NOMO-1 treated with dmso at 0.1 percent for 144 hours (cell line): ENCODE measurements around the gene PIP4K2B.
A peak's percentile ranks its signal among the peaks of the same experiment; 100 is the strongest.
"Not testable (repeated sequence)": the region's sequence is repeated elsewhere in the genome, so short reads cannot be mapped to it uniquely, and the experiment has no call there.

ENCODE experiments used
- DNase-seq: peaks from one replicate; lab custom pipeline; 2025; ENCODE audit not compliant: unreplicated experiment; lab: John Stamatoyannopoulos, UW

PIP4K2B gene

DNA sequence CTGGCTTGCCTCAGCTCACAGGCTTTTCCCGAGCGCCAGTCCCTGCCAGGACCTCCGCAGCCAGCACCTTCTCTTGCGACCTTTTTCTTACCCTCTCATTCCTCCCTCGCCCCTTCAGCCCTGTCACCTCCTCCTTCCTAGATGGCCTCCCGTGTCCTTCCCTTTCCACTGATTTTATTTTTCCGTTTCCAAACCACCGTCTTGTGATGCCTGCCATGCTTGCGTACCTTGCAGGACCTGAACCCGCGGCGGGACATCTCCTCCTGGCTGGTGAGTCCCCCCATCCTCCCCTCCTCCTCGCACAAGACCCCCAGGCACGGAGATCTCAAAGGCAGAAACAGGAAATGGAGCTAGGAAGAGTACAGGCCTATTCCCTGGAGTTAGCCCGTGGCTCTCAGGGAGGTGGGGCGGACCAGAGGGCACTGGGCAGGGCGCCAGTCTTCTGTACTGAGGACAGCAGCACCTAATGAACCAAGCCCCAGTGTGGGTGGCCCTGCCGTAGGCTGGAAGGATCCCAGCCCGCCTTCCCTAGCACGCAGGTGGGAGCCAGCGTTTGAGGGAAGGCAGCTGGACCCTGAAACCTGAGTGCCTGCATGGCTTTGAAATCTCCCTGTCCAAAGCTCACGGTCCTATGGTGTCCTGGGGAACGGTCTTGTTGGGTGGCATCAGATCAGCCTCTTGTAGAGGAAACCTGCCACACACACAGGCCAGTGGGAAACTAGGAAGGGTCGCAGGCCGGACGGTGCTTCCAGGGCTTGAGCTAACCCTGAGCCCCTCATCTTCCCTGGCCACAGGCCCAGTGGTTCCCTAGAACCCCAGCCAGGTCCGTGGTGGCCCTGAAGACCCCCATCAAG, 68.6 kb downstream of the PIP4K2B start:
- no peak for DNase-seq

DNA sequence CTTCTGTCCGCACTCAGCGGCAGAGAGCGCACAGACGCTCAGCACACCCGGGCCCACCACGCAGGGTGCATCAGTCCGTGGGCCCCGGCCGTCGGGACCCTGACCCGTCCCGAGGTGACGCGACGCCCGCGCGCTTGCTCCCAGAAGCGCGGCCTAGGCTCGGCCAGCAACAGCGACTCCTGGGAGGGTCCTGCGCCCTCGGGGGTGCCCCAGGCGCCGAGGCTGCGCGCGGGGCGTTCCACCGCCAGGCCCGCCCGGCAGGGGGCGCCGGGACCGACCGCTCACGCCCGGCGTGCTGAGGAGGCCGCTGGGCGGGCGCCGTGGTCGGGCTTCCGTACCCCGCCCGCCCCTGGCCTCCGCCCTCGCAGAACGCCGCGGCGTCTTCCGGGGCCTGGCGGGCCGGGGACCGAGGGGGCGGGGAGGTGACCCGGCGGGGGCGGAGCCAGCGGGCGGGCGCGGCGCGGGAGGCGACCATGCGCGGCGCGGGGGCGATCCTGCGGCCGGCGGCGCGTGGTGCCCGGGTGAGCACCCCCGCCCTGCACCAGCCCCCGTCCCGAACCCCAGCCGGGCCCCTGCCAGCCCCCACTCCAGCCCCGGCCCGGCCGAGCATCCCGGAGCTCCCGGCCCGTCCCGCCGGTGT, 69.3 kb downstream of the PIP4K2B start, which contains the start of gene CISD3:
Gene CISD3, plus strand, starts transcription at position 456 of the 640 bp plus-strand sequence. Its CDS starts 18 bp downstream, at position 474.
- peak; percentile 84 for DNase-seq

DNA sequence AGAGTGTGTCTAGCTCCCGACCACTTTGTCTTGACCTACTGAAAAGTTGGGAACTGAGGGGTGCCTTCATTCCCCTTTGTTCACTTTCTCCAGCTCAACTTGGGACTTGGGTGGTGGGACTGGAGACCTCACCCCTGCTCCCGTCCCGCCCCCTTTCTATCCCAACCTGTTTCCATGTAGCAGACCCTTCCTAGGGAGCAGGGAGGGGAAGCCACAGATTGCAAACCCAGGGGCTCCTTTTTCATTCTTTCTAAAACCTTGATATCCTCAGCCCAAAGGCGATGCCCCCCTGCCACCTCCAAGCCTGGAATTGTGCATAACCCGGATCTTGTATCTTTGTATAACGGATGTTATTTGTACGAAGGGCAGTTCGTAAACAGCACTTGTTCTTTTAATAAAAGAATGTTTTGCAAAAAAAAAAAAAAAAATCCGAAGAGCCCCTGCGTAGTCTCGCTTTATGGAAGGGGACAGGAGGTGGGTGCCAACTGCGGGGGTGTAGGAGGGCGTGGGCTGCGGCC, 69.9 kb downstream of the PIP4K2B start:
- DNase-seq, result no peak

DNA sequence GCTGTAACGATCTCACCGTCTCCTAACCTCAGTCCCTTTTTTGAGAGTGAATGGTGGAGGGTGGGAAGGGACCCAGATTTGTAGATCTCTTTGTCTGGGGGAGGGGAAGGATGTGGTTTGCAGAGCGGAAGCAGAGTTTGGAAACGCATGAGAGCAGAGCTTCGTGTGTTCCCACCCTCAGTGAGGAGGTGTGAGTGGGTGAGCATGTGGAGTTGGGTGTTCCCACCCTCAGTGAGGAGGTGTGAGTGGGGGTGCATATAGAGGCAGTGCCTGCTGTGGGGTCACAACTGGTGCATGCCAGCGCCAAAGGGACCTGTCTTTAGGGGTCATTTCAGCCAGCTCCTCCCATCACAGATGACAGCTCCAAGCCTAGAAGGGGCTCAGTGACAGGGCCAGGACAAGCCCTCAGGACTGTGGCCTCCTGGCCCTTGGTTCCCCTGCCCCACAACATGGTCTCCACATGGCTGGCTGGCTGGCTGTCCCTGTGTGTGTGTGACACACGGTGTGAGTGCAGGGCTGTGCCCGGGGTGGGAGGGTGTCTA, 71.0 kb downstream of the PIP4K2B start:
- peak; percentile 55 for DNase-seq

DNA sequence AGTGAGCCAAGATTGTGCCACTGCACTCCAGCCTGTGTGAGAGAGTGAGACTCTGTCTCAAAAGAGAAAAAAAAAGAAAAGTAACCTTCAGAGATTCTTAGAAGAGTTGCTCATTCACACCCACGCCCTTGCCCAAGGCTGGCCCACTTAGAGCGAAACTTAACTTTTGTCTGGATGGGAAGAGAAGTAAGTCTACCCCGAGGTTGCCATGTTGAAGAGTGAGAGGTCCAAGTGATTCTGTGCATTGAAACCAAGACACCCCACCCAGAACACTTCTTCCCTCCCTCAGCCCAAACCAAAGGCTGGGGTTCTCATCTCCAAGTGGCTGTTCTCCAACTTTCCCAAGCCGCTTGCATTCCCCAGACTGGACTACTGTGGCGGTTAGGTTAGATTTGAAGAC, 71.6 kb downstream of the PIP4K2B start:
- DNase-seq, result no peak

DNA sequence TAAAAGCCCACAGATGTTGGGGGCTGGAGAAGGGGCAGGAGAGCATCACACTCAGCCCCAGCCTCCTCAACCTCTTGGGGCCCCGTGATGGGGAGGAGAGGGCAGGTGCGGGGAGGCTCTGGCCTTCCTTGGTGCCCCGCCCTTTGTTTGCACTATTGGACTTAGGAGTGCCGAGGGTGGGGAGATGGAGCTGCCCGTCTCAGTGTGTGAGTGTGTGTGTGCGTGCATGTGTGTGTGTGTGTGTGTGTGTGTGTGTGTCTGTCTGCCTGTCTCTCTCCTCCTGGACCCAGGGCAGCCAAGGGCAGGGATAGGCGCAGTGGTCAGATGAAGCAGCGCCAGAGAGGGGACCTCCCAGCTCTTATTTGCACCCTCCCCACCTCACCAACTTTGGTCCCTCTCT, 73.2 kb downstream of the PIP4K2B start:
- DNase-seq, result not testable (repeated sequence)

DNA sequence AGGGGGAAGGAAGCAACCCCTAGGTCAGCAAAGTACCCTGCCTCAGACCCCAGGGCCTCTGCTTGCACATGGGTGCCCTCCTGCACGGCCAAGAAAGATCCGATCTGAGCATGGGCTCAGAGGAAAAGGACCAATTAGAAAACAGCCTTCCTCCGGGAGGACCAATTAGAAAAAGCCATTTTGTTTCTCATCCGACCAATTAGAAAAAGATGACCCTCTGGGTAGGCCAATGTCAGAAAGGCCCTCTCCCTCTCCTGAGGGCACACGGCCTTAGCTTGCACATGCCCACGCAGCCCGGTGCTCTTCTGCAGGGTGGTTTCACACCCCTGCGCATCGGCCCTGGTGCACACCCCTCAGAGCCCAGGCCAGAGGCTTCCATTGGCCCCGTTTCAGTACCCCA, 74.3 kb downstream of the PIP4K2B start:
- no peak for DNase-seq

DNA sequence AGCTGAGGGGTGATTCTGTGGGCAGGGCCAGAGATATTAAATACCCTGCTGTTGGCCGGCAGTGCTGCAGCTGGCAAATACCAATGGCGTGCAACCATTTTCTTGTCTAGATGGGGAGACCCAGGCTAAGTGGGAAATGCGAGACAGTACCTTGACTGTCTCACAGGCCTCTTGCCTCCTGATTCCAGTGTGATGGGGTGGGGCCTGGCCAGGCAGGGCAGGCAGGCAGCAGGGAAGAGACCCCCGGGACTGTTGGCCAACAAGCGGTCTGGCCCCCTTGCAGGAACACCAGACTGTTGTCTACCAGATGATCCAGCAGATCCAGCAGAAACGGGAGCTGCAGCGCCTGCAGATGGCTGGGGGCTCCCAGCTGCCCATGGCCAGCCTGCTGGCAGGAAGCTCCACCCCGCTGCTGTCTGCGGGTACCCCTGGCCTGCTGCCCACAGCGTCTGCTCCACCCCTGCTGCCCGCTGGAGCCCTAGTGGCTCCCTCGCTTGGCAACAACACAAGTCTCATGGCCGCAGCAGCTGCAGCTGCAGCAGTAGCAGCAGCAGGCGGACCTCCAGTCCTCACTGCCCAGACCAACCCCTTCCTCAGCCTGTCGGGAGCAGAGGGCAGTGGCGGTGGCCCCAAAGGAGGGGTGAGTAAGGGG, 74.9 kb downstream of the PIP4K2B start:
- DNase-seq, result no peak

DNA sequence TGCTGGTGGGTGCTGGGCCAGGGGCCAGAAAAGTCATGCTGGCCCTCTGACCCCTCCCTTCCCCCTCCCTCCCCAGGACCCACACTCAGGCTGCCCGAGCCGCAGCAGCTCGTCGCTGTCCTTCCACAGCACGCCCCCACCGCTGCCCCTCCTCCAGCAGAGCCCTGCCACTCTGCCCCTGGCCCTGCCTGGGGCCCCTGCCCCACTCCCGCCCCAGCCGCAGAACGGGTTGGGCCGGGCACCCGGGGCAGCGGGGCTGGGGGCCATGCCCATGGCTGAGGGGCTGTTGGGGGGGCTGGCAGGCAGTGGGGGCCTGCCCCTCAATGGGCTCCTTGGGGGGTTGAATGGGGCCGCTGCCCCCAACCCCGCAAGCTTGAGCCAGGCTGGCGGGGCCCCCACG, 77.6 kb downstream of the PIP4K2B start:
- DNase-seq, result no peak

DNA sequence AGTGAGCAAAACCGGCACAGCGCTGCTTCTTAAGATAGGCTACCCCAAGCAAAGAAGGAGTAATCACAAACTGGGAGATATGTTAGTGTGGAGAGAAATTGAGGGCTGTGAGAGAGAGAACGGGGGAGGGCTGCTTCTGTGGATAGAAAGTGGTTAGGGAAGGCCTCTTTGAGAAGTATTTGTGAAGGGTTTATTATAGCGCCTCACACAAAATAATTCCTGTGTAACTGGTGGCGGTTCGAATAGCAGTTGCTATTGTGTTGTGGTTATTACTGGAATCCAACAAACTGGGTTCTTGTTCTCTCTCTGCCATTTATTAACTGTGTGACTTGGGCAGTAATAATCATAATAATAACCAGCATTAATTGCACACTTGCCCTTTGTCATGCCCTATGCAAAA, 78.4 kb downstream of the PIP4K2B start:
- no peak for DNase-seq

DNA sequence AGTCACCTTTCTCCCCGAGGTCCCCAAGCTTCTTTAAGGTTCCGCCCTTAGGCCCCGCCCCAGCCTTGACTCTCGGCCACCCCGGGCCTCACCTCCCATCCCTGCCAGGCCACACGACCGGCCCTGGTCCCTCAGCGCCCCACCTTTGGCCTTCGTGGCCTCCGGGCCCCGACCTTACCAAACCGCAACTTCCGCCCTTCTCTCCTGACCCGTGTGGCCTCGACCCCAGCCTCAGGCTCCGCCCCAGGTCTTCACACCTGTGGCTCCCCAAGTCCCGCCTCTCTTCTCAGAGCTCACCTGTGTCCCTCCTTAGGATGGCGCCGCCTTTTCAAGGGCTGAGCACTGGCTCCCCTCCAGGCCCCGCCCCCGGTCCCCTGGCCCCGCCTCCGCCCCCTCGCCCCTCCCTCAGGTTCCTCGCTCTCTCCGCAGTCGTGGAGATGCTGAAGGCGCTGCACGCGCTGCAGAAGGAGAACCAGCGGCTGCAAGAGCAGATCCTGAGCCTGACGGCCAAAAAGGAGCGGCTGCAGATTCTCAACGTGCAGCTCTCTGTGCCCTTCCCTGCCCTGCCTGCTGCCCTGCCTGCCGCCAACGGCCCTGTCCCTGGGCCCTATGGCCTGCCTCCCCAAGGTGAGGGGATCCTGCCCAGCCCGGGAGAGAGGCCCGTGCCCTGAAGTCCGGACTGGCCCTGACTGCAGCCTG, 79.3 kb downstream of the PIP4K2B start:
- DNase-seq, result no peak

DNA sequence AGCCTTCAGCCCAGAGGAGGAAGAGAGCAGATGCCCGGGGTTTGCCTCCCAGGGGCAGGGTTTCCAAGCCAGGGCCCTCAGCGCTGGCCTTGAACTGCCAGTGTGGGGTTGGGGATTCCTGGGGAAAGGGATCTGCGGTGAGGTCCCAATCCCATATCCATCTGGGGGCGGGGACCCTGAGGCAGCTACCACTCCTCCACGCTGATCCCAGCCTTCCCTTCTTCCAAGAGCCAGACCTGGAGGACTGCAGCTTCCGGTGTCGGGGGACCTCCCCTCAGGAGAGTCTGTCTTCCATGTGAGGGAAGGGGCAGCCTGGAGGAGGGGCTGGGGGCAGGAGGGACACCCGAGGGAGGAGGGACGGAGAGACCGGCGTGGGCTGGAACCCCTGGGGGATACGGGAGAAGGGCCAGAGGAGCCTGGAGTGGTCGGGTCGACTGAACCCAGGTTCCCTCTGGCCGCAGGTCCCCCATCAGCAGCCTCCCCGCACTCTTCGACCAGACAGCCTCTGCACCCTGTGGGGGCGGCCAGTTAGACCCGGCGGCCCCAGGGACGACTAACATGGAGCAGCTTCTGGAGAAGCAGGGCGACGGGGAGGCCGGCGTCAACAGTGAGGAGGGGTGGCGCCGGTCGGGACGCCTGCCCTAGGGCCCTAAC, 79.9 kb downstream of the PIP4K2B start:
- DNase-seq, result no peak

DNA sequence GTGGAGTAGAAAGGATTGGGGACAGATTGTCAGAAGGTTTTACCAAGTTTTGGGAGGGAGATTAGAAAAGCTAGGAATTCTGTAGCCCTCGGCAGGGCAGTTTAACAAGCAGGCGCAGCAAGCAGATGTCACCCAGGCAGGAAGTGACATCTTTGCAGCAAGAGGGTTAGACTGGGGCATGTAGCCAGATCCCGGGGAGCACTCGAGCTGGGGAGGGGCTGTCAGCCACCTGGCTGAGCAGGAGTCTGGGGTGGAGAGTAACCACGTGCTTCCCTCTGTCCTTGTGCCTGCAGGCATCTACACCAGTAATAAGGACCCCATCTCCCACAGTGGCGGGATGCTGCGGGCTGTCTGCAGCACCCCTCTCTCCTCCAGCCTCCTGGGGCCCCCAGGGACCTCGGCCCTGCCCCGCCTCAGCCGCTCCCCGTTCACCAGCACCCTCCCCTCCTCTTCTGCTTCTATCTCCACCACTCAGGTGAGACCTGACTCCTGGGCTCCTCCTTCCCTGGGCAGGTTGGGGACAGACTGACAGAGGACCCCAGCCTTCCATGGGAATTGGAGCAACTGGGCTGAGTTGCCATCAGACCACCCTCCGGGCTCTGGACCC, 82.1 kb downstream of the PIP4K2B start:
- DNase-seq, result no peak

DNA sequence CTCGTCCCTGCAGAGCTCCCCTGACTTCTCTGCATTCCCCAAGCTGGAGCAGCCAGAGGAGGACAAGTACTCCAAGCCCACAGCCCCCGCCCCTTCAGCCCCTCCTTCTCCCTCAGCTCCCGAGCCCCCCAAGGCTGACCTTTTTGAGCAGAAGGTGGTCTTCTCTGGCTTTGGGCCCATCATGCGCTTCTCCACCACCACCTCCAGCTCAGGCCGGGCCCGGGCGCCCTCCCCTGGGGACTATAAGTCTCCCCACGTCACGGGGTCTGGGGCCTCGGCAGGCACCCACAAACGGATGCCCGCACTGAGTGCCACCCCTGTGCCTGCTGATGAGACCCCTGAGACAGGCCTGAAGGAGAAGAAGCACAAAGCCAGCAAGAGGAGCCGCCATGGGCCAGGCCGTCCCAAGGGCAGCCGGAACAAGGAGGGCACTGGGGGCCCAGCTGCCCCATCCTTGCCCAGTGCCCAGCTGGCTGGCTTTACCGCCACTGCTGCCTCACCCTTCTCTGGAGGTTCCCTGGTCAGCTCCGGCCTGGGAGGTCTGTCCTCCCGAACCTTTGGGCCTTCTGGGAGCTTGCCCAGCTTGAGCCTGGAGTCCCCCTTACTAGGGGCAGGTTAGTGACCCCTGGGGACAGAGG, 82.9 kb downstream of the PIP4K2B start:
- no peak for DNase-seq
